GM21786 (cell line): ENCODE measurements around the gene JMY.
"Not testable (repeated sequence)": the region's sequence is repeated elsewhere in the genome, so short reads cannot be mapped to it uniquely, and the experiment has no call there.

Experiments
- ATAC-seq: cut with Tn5 transposase; IDR thresholded peaks from one replicate; pipeline ENCODE4 v1.9.1; 2021; ENCODE audit not compliant: unreplicated experiment

Gene JMY

GRCh38 chr5:79236970-79237739 is 1.2 kb downstream of the JMY start:
- ATAC-seq = peak; percentile 28

- ATAC-seq = no peak
Observed at GRCh38 chr5:79237740-79238560, 2.0 kb downstream of the JMY start.

DNA sequence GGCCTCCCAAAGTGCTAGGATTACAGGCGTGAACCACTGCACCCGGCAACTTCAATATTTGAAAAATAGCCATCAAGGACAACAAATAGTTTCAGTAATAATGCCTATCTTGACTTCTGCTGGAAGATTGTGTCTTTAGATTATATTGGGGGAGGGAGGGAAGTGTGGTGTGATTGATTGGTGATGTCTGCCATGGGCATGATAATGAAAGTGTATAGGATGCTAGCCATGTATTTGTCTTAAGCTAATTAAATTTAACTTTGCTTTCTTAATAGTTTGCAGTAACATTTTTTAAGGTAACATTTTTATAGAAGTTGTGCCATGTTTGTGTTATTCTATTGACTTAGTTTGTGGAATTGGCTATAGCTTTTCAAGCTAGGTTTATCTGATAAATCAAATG is 4.6 kb downstream of the JMY start:
- no peak for ATAC-seq

- no peak for ATAC-seq
Observed at GRCh38 chr5:79241535-79241979, 5.6 kb downstream of the JMY start.

- no peak for ATAC-seq
Observed at GRCh38 chr5:79242242-79243039, 6.5 kb downstream of the JMY start.

DNA sequence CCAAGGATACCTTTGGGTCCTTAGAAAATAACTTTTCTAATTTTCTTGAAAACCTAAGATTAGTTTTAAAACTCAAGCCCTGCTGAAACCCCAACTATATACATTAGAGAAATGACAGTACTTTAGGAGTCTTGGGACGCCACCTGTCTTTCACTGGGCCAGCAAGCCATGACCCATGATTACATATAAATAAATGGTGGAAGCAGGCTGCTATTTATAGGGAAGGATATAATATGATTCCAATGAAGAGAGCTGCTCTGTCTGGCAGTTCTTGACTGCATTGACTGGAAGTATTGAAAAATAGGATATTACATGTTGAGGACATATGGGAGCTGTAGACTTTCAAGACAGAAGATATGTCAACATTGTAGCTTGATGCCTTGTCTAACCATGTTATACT is 7.3 kb downstream of the JMY start:
- ATAC-seq = no peak

GRCh38 chr5:79254067-79254466 is 18.1 kb downstream of the JMY start:
- not testable (repeated sequence) for ATAC-seq

DNA sequence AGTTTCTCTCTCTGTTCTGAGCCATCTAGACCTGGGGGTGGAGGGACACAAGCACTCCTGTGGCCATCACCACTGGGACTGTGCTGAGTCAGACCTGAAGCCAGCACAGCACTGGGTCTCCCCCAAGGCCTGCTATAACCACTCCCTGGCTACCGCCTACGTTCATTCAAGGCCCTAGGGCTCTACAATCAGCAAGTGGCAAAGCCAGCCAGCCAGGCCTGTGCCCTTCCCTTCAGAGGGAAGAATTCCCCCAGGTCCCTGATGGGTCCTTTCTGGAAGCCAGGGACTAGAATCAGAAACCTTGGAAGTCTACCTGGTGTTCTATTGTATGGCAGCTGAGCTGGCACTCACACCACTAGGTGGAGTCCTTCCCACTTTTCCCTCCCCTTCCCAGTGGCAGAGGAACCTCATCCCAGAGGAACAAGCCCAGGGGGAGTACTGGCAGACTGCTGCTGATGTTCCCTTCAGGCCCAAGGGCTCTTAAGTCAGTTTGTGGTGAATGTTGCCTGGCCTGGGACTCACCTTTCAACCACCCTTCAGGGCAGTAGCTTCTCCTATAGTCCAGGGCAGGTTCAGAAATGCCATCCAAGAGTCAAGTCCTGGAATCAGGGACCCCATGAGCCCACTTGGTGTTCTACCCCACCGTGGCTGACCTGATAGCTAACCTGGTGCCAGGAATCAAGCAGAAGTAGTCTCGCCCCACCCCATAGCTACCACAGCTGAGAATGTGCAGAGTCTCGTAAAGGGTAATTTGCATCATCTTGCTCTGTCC is 20.0 kb downstream of the JMY start:
- ATAC-seq = peak; percentile 73

DNA sequence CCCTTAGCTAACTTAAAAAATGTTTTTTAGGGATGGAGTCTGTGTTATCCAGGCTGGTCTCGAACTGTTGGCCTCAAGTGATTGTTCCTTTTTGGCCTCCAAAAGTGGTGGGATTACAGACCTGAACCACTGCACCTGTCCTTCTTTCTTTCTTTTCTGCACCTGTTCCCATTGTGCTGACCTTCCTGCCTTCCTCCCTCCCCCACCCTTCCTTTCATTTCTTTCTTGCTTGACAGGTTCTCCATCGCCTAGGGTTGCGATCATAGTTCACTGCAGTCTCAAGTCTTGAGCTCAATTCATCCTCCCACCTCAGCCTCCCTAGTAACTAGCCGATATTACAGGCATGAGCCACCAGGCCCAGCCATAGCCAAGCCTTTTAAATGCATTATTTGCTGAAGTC is 20.6 kb downstream of the JMY start:
- no peak for ATAC-seq

- no peak for ATAC-seq
Observed at GRCh38 chr5:79257314-79257713, 21.4 kb downstream of the JMY start.

DNA sequence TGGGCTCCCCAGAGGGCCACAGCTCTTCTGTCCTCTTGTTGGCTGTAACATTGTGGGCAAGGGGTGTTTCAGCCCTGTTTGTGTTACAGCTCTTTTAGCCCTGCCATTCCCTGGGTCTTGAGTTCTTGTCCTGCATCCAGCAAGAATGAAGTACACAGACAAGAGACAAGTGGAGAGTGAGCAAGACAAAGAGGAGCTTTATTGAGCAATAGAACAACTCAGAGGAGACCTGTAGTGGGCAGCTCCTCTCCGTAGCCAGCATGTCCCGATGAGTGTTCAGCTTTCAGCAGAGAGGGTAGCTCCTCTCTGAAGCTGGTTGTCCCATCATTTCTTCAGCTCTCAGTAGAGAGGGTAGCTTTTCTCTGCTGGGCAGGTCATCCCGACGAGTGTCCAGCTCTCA is 22.9 kb downstream of the JMY start:
- ATAC-seq = no peak

- no peak for ATAC-seq
Observed at GRCh38 chr5:79259383-79259782, 23.5 kb downstream of the JMY start.

DNA sequence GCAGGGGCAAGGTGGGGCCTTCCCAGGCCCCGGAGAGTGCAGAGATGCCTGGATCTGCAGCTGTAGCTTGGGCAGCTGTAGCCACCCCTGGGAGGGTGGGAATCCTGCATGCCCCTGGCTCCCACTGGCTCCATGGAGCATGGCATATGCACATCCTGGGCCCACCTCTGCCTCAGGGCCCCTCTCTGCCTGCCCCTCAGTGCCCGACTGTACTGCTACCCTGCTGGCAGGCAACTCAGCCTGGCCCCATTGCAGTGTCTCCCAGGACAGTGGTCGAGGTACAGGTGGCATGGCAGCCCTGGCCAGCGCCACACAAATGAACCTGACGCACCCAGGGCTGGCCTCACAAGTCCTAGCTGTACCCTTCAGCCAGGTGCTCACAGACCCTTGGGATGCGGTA is 23.9 kb downstream of the JMY start:
- ATAC-seq = no peak

DNA sequence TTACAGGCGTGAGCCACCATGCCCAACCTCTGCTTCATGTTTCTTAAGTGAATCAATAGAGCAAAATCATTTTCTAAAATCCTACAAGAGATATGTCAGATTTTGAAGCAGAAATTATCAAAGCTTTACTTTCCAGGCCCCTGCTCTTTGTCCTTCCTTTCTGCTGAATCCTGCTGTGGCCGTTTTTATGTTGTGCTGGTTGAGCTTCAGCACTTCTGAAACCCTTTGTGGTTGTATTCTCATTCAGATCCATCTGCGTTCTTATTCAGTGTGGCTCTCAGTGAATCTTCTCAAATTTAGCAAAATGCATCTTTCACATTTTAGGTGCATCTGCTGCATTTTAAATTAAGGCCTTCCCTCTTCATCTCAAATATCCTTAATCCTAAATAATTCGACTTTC is 26.0 kb downstream of the JMY start:
- no peak for ATAC-seq

DNA sequence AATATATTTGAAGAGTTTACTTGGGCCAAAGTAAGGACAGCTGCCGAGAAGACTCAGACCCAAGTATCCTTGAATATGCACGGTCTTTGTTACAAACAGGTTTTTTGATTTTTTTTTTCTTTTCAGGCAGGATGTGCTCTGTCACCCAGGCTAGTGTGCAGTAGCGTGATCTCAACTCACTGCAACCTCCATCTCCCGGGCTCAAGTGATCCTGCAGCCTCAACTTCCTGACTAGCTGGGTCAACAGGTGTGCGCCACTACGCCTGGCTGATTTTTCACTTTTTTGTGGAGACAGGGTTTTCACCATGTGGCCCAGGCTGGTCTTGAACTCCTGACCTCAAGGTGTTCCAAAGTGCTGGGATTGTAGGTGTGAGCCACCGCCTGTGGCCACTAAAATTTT is 27.4 kb downstream of the JMY start:
- ATAC-seq = no peak

DNA sequence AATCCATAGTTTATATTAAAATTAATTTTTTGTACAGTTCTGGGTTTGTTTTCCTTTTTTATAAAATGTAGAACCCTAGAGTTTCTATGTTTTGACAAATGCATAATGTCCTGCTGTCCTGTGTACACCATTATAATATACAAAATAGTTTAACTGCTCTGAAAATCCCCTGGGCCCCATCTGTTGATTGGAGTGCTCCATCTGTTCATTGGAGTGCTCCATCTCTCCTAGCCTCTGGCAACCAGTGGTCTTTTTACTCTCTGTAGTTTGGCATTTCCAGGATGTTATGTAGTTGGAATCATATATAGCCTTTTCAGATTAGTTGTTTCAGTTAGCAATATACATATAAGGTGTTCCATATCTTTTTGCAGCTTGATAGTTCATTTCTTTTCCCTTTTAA is 31.2 kb downstream of the JMY start:
- no peak for ATAC-seq

DNA sequence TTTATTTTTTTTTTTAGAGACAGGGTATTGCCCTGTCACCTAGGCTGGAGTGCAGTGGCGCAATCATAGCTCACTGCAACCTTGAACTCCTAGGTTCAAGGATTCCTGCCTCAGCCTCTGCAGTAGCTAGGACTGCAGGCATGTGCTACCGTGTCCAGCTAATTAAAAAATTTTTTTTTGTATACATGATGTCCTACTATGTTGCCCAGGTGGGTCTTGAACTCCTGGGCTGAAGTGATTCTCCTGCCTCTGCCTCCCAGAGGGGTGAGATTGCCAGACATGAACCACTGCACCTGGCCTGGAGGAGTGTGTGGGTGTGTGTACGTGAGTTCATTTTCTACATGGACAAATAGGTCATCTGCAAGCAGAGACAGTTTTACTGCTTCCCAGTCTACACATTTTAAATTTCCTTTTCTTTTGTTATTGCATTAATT is 33.8 kb downstream of the JMY start:
- no peak for ATAC-seq

- no peak for ATAC-seq
Observed at GRCh38 chr5:79273341-79273740, 37.4 kb downstream of the JMY start.

DNA sequence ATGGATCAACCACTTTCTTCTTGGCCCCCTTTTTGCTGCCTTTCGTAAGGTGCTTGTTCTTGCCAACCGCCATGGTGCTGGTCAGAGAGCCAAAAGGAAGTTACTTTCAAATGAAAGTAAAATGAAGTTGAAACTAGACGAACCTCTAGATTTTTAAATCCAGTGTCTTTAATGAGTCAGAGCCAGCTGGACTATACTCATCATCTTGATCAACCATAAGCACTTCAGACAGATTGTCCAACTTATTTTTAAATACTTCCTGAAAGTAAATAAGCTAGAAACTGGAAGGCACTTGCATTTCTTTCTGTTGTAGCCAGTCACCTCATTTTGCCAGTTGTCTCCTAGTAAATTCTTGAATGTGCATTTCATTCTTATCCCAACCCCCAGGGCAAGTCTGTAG is 48.9 kb downstream of the JMY start:
- ATAC-seq = no peak

DNA sequence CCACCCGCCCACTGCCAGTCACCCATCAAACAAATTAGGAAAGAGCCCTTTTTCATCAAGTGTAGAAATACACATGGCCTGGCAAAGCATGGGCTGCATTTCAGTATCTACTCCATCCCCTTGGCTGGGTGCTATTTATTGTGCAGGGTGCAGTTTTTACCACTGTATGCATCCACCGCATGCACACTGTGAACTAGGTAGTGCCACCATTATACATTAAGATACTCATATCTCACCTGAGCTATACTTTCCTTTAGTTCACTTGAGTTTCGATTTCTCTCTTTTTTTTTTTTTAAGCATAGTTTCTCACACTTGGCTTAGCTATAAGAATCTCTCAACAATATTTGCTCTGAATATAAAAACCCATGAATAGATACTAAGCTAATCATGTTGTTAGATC is 49.4 kb downstream of the JMY start:
- no peak for ATAC-seq

GRCh38 chr5:79285833-79286232 is 49.9 kb downstream of the JMY start:
- ATAC-seq = no peak
